ENCODE measurements around the gene BABAM2.
"Not testable (repeated sequence)": the region's sequence is repeated elsewhere in the genome, so short reads cannot be mapped to it uniquely, and the experiment has no call there.

Gene BABAM2

DNA sequence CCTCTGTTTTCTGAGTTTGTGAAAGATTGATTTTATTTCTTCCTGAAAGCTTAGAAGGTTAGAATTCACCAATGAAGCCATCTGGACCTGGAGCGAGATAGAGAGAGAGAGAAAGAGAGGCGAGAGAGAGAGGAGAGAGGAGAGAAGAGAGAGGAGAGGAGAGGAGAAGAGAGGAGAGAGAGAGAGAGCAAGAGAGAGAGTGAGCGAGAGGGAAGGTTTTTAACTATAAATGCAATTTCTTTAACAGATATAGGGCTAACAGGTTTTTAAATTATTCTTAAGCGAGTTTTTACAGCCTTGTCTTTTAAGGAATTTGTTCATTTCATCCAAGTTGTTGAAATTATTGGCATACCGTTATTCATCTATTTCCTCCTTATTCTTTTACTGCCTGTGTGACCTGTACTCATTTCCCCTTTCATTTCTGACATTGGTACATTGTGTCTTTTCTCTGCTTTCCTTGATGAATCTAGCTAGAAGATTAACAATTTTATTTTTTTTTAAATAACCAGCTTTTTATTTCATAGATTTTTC, 56.1 kb downstream of the BABAM2 start:
- no peak for DNase-seq (ENCODE audit: low read depth in 2 of 2)

DNA sequence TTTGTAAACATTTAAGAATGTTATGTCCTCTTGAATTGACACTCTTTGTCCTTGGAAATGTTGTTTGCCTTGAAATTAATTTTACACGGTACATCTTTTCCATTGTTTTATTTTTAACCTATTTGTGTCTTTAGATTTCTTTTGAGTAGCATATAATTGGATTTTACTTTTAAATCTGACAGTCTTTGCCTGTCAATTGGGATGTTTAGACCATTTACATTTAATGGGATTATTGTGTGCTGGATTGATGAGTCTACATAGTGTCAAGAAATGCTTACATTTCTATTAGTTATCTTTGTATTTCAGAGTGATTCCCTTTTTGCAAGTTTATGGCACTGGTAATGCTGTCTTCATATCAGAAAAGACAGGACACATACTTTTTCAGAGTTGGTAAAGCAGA, 61.5 kb downstream of the BABAM2 start:
- no peak for DNase-seq (ENCODE audit: low read depth in 2 of 2)

DNA sequence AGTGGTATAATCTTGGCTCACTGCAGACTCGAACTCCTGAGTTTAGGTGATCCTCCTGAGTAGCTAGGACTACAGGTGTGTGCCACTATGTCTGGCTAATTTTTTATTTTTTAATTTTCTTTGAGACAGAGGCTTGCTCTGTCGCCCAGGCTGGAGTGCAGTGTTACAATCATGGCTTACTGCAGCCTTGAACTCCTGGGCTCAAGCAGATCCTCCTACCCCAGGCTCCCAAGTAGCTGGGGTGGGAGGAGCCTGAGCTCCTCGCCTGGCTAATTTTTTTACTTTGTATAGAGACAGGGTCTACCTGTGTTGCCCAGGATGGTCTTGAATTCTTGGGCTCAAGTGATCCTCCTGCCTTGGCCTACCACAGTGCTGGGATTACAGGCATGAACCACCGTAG, 62.5 kb downstream of the BABAM2 start:
- DNase-seq (ENCODE audit: low read depth in 2 of 2), result no peak

DNA sequence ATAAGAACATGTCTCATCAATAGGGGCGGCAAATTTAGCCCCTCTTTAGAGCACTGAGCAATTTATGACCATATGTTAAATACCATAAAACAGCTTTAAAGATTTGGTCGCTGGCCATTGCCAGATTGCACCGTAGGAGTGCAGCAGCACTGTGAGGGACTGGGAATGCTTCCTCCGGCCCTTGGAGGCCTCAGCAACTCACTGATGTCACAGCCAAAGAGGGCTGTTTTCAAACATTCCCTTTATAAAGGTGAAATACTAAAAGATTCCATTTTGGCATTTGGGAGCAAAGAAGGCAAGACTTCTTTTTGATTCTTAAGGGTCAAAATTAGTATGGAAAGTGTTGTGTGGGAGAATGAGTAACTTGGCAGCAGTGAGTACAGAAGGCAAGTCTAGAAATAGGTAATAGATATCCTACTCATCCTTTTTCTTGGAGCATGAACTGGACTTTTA, 63.7 kb downstream of the BABAM2 start:
- no peak for DNase-seq (ENCODE audit: low read depth in 2 of 2)

DNA sequence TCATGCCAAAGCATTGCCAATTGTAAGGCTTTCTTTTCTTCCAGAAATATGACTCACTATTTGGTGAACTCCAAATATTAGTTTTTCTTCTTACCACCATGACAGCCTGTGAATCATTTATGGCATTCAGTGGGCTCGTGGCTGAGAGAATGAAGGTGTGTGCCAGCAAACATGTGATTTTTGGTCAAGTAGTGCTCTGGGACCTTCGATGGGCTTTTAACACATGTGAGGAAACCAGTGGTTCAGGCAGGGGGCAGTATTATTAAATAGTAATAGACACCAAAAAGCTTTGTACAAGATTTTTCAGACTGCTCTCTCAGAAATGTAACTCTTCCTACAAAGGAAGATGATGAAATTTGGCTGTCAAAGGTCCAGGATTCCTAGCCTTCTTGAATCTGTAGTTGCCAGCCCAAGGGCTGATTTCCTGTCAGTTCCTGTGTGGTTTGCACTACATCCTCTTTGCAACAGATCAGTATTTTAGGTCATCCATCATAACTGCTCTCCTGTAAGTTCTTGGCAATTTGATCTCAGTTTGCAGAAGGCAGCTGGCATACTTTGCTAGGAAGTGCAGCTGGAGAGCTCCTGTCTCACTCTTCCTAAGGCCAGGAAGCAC, 64.3 kb downstream of the BABAM2 start:
- DNase-seq (ENCODE audit: low read depth in 2 of 2), result peak; percentile 97 to 98

DNA sequence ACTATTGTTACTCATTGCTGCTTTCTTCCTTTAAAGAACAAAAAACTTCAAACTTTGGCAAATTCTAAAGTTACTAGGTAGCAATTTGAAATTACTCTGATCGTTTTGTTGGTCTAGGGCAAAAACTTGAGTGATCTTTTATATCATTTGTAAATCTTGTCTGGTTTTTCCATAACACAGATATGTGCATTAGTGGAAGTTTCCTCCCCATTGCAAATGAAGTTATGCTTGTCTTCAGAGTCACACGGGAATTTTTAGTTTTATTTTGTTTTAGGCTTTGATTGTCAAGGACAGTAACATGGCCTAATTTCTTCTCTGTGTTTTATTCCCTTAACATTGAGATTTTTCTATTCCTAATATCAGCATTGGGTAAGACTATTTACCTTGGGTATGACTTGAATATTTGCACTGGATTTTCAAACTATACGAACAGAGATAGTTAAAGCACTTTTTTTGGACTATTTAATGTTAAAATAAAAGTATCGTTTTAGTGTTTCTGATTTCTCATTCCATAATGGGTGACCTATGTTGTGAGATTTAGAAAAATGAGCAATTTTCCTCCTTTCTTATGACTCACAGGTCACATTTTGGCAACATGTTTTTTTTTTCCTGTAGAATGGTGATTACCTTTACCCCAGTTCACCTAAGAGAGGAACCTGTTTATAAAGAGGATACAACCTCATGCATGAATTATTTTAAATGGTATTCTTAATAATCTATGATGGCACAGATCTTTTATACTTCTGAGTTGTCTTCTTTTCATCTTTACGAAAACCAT, 65.0 kb downstream of the BABAM2 start:
- no peak for DNase-seq (ENCODE audit: low read depth in 2 of 2)

DNA sequence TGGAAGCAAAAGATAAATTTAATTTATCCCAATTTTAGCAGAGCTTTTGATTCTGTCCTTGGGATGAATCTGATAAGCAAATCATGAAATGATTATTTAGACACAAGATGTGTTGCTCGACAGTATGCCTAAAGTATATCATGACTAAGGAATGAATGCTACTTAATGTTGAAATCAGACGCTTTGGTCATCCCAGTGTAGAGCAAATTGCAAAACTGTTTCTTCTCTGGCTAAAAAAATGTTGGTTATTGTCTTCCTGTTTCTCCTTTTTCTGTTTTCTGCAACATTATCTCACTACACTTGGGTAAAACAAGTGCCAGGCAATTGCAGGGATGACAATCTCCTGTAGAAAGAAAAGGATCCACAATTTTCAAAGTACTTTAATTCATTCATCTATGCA, 66.4 kb downstream of the BABAM2 start:
- peak in 1 of 2 experiments; percentile 54 for DNase-seq (ENCODE audit: low read depth in 2 of 2)

DNA sequence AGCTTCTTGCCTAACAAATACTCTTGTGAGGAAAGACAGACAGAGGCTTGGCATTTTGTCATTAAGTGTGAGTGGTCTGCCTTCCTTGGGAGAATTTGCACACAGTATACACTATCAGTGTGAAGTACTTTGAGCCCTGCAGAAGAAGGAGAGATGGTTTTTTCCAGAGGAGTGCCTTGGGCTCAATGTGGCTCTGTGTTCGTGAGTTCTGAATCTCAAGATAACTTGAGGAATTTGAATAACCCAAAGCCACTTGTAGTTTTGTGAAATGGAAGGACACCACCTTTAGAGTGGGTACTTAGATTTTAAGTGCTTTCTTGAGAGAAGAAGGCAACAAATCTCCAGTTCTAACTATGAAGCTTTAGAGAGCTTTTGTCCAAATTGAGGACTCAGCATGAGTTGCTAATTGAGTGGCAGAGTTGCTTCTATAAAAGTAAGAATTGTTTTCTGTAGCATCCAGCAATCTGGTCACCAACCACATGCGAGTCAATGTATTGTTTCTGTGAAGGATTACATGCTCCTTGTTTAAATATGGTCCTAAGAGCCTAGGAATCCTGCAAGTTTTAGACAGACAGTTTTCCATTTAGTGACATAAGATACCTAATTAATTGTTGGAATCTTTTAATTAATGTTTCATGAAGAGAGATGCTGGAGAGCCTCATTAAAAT, 68.3 kb downstream of the BABAM2 start:
- no peak for DNase-seq (ENCODE audit: low read depth in 2 of 2)

DNA sequence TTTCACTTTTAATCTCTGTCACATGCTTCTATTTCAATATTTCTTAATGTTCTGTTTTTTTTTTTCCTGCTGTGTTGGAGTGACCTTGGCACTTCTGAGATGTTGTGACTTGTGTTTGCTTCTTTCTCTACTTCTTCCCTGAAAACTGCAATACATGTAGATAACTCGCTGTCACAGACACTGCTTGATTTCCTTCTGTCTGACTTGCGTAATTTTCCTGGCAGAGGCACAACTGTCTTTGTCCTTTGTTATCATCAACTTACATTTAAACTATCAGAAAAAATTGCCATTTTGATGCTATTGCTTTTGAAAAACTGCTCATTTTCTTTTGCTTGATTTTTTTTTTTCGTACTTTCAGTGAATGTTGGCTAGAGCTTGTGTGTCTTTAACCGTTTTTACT, 69.0 kb downstream of the BABAM2 start:
- DNase-seq (ENCODE audit: low read depth in 2 of 2), result peak; percentile 54 to 58

DNA sequence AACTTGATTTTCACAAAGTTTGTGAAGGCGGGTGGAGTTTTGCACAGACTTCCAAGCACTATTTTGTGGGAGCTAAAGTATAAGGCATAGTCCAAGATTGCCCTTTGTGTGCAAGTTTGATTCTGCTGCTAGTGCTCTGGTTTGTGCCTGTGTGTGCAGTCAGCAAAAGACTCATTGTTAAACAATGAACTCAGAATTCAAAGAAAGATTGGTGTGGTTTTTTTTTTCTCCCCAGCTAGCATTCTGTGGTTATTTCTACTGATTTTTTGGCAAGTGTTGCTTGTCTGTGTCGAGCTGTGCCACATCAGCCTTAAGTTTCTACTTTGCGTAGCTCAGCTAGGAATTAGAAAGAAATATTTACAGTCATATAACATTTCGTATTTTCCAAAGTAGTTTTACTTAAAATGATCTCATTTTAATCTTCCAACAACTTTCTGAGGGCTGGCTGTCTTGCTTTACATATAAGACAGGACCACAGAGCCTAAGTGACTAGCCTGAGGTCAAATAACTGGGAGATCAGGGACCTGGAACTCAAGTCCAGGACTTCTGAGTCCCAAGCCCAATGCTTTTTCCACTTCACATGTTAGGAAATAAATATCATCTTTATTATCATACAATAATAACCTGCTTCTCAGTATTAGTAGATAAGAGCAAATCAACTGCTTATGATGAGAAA, 69.8 kb downstream of the BABAM2 start:
- DNase-seq (ENCODE audit: low read depth in 2 of 2), result peak; percentile 94 to 95

DNA sequence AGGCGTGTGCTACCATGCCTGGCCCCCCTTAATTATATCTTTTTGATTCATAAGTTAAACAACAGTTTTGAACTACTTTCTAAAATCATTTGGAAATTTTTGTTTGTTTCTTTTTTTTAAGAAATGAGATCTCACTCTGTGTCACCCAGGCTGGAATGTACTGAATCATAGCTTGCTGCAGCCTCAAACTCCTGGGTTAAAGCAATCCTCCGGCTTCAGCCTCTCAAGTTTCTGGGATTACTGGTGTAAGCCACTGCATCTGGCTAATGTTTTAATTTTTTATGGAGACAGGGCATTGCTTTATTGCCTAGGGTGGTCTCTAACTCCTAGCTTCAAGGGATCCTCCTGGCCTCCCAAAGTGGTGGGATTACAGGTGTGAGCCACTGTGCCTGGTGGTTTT, 71.5 kb downstream of the BABAM2 start:
- no peak for DNase-seq (ENCODE audit: low read depth in 2 of 2)

DNA sequence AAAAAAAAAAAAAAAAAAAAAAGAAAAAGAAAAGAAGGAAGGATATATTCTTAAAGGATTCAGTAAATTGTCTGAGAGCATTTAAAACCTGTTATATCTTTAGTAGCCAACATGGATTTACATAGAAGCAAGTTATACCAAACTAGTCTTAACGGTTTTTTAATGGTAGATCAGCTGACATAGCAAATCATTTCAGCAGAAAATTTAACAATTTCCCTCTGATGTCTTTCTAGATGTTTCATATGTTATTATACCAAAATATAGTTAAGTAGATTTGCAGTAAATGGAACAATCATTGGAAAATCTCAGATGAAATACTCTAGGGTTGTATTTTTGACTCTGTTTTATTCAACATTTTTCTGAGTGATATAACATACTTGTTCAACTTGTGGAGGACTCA, 72.9 kb downstream of the BABAM2 start:
- DNase-seq (ENCODE audit: low read depth in 2 of 2), result no peak

DNA sequence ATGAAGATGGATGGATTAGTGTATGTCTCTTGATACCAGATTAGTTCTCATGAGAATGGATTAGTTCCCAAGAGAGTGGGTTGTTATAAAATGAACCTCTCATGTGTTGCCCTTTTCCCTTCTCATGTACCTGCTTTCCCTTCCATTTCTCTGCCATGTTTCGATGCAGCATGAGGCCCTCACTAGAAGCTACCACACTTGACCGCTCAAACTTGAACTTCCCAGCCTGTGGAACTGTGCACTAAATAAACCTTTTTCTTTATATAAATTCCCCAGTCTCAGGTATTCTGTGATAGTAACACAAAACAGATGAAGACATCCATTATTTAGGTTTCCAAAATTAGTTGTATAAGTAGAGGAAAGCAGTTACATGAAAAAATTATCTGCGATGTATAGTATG, 73.5 kb downstream of the BABAM2 start:
- no peak for DNase-seq (ENCODE audit: low read depth in 2 of 2)

DNA sequence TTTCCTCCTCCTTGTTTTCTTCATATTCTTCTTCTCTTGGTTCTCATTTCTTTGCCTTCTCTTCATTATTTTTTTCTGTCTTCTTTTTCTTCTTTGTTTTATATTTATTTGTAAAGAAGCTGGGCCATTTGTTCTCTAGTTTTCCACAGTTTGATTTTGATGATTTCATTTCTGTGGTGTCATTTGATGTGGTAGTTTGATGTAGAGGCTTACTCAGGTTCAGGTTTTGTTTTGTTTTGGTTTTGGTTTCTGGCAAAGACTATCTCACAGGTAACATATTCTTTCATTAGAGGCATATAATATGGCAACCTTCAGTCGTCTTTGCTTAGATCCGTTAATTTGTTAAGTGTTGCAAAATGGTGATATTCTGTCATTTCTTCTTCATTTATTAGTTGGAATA, 75.3 kb downstream of the BABAM2 start:
- DNase-seq (ENCODE audit: low read depth in 2 of 2), result no peak

DNA sequence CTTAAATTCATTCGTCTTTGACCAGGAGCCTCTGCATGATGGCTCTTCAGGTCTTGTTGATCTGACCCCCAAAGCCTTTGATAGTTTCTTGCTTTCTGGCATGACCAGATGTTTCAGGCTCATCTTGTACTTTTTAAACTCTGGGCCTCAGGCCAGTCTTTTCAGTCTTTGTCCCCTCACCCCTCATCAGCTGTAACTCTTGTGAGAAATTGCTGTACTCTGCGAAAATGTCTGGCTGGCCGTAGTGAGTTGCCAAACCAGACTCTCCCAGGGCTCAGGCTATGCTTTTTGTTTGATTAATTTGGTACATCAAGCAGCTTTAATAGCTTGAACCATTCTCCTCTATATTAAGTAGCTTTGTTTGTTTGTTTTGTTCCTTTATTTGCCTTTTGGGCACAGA, 75.9 kb downstream of the BABAM2 start:
- no peak for DNase-seq (ENCODE audit: low read depth in 2 of 2)

DNA sequence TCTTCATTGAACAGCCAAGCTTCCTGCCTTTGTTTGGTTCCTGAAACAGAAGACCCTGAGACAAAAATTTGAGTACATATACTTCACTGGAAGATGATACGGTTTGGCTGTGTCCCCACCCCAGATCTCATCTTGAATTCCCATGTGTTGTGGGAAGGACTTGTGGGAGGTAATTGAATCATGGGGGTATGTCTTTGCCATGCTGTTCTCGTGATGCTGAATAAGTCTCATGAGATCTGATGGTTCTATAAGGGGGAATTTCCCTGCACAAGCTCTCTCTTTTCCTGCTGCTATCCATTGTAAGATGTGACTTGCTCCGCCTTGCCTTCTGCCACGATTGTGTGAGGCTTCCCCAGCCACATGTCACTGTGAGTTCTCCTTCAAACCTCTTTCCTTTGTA, 76.5 kb downstream of the BABAM2 start:
- DNase-seq (ENCODE audit: low read depth in 2 of 2), result no peak

DNA sequence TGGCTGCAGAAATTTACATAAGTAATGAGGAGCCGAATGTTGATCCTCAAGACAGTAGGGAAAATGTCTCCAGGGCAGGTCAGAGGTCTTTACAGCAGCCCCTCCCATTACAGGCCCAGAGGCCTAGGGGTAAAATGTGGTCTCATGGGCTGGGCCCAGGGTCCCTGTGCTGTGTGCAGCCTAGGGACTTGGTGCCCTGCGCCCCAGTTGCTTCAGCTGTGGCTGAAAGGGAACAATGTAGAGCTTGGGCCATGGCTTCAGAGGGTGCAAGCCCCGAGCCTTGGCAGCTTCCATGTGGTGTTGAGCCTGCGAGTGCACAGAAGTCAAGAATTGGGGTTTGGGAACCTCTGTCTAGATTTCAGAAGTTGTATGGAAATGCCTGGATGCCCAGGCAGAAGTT, 77.5 kb downstream of the BABAM2 start:
- not testable (repeated sequence) for DNase-seq (ENCODE audit: low read depth in 2 of 2)

DNA sequence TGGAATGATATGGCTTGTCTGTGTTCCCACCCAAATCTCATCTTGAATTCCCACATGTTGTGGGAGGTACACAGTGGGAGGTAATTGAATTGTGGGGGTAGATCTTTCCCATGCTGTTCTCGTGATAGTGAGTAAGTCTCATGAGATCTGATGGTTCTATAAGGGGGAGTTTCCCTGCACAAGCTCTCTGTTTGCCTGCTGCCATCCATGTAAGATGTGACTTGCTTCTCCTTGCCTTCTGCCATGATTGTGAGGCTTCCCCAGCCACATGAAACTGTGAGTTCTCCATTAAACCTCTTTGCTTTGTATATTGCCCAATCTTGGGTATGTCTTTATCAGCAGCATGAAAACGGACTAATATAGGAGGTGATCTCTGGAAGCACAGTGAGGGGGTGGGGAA, 78.4 kb downstream of the BABAM2 start:
- not testable (repeated sequence) for DNase-seq (ENCODE audit: low read depth in 2 of 2)

DNA sequence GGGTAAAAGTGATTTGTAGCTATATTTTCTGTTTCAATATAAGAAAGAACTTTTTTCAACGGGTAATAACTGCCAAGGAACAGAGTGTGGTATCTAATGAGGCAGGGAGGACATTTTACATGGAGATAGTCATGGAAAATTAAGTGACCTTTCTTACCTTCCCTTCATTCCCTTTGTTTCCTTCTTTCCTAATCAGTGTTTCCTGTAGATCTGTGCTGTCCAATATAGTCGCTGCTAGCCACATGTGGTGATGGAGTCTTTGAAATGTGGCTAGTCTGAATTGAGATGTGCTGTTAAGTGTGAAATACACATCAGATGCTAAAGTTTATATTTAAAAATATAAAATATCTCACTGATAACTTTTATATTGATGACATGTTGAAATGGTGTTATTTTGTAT, 81.8 kb downstream of the BABAM2 start:
- DNase-seq (ENCODE audit: low read depth in 2 of 2), result no peak

DNA sequence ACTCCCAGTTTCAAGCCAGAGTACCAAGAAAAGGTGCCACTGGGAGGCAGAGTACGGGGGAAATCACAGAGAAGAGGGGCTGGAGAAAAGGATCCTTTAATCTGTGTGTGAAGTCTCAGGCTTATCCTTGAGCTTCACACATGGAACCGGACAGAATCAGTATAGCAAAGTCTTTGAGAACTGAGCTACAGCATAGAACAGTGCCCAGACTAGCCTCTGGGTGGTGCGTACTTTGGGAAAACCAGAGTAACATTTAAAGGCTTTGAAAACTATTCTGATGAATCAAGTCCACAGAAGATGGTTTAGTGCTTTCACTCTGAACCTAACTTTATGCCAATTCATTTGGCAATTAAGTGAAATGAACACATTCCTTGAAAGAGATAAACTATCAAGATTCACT, 83.1 kb downstream of the BABAM2 start:
- no peak for DNase-seq (ENCODE audit: low read depth in 2 of 2)

DNA sequence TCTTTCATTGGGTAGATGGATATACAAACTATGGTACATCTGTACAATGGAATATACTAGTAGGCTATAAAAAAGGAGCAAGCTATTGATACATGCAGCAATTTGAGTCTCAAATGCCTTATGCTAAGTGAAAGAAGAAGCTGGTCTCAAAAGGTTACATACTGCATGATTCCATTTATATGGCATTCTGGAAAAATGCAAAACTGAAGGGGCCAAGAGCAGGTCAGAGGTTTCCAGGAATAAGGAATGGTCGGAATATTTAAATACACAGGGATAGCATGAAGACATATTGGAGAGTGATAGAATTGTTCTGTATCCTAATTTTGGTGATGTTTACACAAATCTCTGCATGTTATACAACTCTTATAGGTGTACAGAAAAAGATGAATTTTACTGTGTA, 85.8 kb downstream of the BABAM2 start:
- no peak for DNase-seq (ENCODE audit: low read depth in 2 of 2)

DNA sequence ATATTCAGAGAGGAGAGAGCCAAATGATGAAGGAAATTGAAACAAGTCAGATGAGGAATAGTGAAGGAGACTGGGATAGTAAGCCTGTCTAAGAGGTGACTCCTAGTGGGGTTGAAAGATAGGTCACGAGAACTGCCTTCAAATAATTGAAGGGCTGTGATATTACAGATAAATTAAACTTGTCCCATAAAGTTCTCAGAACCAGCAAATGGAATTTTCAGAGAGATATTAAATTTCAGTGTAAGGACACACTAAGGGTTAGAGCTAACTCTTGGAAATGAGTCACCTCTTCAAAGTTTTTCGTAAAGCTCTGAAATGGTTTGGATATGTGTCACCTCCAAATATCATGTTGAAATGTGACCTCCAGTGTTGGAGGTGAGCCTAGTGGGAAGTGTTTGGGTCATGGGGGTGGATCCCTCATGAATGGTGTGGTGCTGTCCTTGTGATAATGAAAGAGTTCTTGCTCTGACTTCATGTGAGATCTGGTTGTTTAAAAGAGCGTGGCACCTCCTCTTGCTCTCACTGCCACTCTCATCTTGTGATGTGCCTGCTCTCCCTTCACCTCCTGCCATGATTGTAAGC, 87.3 kb downstream of the BABAM2 start:
- DNase-seq (ENCODE audit: low read depth in 2 of 2), result peak; percentile 88
